HUES64 (cell line): ENCODE measurements around the gene GRK5.

Source experiments
- H3K27ac ChIP-seq: 2 replicates; pipeline ENCODE4 v1.7.0; 2013; ENCODE audit warnings: low read depth, low read length, inconsistent platforms
- H3K27me3 ChIP-seq: 2 replicates; pipeline ENCODE4 v1.6.1; 2013; ENCODE audit warnings: mild to moderate bottlenecking, low read length; ENCODE audit not compliant: insufficient read depth
- H3K36me3 ChIP-seq: 2 replicates; pipeline ENCODE4 v1.6.1; 2013; ENCODE audit warnings: mild to moderate bottlenecking, low read length; ENCODE audit not compliant: insufficient read depth
- H3K4me1 ChIP-seq: 2 replicates; pipeline ENCODE4 v1.6.1; 2013; ENCODE audit warnings: mild to moderate bottlenecking, low read length, moderate library complexity; ENCODE audit not compliant: insufficient read depth
- H3K4me3 ChIP-seq: 2 replicates; pipeline ENCODE4 v1.5.1; 2013; ENCODE audit warnings: mild to moderate bottlenecking, low read length, moderate library complexity
- H3K9ac ChIP-seq: 2 replicates; pipeline ENCODE4 v1.6.1; 2013; ENCODE audit warnings: mild to moderate bottlenecking, low read depth, low read length
- H3K9me3 ChIP-seq: 2 replicates; pipeline ENCODE4 v1.6.1; 2013; ENCODE audit warnings: low read depth, low read length; ENCODE audit not compliant: insufficient read depth
- WGBS: fragments of 150-250, 120-280 bp; methylation state at CpG from one replicate; pipeline ENCODE4 v1.1.7; 2013; ENCODE audit warnings: missing lambda C conversion rate; 5-methylcytosine and 5-hydroxymethylcytosine counted together

GRK5 gene

GRCh38 chr10:119377451-119377957 lies 170.1 kb downstream of the GRK5 start:
- no peak overlapping the region for H3K9ac ChIP-seq
- H3K4me1 ChIP-seq, result no peaks in the 10 kb centered on the region
- no peaks in the 10 kb centered on the region for H3K9me3 ChIP-seq
- H3K27me3 ChIP-seq, result no peaks in the 10 kb centered on the region
- no peak overlapping the region for H3K27ac ChIP-seq
- WGBS, result 84% methylated on average over 4 of the region's 4 CpGs
- H3K36me3 ChIP-seq, result no peaks in the 10 kb centered on the region
- H3K4me3 ChIP-seq, result no peak overlapping the region

DNA sequence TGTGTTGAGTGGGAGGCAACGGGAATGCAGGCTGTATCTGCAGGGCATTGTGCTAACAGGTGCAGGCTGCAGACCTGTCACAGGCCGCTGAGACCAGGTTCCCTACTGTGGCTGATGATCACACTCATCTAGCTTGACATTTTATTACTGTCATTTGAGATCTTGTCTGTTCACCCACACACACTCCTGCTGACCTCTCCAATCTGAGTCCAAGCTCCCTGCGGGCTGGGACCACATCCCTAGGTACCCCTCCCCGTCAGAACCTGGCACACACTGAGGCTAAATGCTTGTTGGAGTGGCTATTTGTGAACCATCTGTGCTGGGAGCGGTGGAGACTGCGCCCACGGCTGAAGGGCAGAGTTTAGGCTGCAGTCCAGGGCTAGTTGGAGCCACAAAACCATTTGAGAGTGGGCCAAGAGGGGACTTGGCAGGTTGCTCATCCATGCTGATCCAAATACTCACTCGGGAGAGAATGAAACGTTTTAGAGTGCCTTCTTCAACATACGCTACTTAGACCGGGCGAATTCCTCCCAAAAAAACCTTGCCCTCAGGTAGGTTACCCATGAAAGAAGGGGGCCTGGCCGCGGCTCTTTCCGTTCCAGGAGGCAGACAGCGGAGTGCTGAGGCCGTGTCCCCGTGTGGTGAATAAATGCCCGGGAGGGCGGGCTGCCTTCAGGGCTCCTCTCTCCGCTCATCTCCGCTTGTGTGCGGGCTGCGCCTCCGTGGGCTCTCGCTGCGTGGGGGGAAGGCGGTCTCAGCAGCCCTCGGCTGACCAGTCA lies 170.8 kb downstream of the GRK5 start:
- Histone ChIP-seq H3K27me3 (no peaks in the 10 kb centered on the region), H3K9me3 (no peaks in the 10 kb centered on the region), H3K4me1 (no peaks in the 10 kb centered on the region), H3K27ac (no peak overlapping the region), H3K36me3 (no peaks in the 10 kb centered on the region), H3K4me3 (no peak overlapping the region), H3K9ac (no peak overlapping the region)
- 89% methylated on average over 29 of the region's 29 CpGs for WGBS

GRCh38 chr10:119378737-119379067 lies 171.3 kb downstream of the GRK5 start:
- Histone ChIP-seq H3K27ac (no peak overlapping the region), H3K9ac (no peak overlapping the region), H3K36me3 (no peaks in the 10 kb centered on the region), H3K4me3 (no peak overlapping the region), H3K9me3 (no peaks in the 10 kb centered on the region), H3K4me1 (no peaks in the 10 kb centered on the region), H3K27me3 (no peaks in the 10 kb centered on the region)
- WGBS, result 90% methylated on average over 8 of the region's 8 CpGs

DNA sequence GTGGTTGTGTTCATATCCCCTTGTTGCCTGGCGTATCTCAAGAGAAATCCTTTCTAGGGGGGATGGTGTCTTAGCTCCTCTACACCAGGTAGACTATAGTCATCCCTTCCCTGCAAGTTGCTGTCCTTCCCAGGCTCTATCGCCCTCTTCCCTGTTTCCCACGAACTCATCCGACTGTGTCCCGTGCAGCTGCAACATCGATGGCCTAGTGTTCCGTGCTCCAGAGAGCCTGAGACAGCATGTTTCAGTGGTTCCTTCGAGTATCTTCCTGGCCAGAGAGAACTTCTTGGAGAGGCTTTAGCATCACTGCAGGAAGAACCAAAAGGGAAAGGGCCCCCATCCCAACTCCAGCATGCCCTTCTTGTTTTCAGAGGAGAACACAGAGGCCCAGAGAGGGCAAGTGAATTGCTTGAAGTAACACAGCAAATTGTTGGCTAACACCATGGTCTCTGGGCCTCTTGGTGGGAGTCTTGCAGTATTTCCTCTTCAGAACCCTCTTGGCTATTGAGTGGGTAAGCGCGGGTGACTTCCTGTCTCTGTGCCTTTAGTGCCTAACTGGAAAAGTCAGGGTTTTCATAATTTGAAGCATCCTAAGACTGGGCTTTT lies 172.2 kb downstream of the GRK5 start:
- WGBS, result 94% methylated on average over 10 of the region's 10 CpGs
- H3K4me3 ChIP-seq, result no peak overlapping the region
- no peaks in the 10 kb centered on the region for H3K9me3 ChIP-seq
- H3K27ac ChIP-seq, result no peak overlapping the region
- no peak overlapping the region for H3K9ac ChIP-seq
- H3K36me3 ChIP-seq, result no peaks in the 10 kb centered on the region
- no peaks in the 10 kb centered on the region for H3K27me3 ChIP-seq
- H3K4me1 ChIP-seq, result no peaks in the 10 kb centered on the region

- no peak overlapping the region for H3K9ac ChIP-seq
- H3K27me3 ChIP-seq, result no peaks in the 10 kb centered on the region
- no peak overlapping the region for H3K27ac ChIP-seq
- no peaks in the 10 kb centered on the region for H3K4me1 ChIP-seq
- H3K9me3 ChIP-seq, result no peaks in the 10 kb centered on the region
- WGBS, result 96% methylated on average over 10 of the region's 11 CpGs
- H3K36me3 ChIP-seq, result no peaks in the 10 kb centered on the region
- H3K4me3 ChIP-seq, result no peak overlapping the region
These were observed 175.9 kb downstream of the GRK5 start for GRCh38 chr10:119383174-119383856.

DNA sequence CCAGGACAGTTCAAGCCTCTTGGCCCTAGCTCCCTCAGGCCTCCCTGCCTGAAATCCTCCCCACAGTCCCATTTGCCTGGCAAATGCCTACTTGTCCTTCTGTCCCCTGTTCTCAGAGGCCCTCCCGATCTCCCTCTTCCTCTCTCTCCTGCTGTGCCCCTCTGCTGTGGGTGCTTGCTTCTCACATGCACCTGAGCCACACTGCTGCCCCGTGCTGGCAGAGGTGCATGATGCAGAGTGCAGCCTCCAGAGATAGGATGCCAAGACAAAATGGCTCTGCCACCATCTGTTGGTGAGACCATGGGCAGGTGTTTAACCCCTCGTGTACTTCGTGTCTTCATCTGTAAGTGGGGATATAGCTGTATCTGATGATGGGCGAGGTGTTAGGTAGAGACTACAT lies 176.8 kb downstream of the GRK5 start:
- 92% methylated on average over 5 of the region's 5 CpGs for WGBS
- Histone ChIP-seq H3K9ac (no peak overlapping the region), H3K27ac (no peak overlapping the region), H3K4me1 (no peaks in the 10 kb centered on the region), H3K27me3 (no peaks in the 10 kb centered on the region), H3K36me3 (no peaks in the 10 kb centered on the region), H3K4me3 (no peak overlapping the region), H3K9me3 (no peaks in the 10 kb centered on the region)

GRCh38 chr10:119386666-119387065 lies 179.3 kb downstream of the GRK5 start:
- no peak overlapping the region for H3K27ac ChIP-seq
- no peak overlapping the region for H3K4me3 ChIP-seq
- no peaks in the 10 kb centered on the region for H3K9me3 ChIP-seq
- 95% methylated on average over 15 of the region's 15 CpGs for WGBS
- H3K4me1 ChIP-seq, result no peaks in the 10 kb centered on the region
- H3K36me3 ChIP-seq, result no peaks in the 10 kb centered on the region
- no peaks in the 10 kb centered on the region for H3K27me3 ChIP-seq
- no peak overlapping the region for H3K9ac ChIP-seq

DNA sequence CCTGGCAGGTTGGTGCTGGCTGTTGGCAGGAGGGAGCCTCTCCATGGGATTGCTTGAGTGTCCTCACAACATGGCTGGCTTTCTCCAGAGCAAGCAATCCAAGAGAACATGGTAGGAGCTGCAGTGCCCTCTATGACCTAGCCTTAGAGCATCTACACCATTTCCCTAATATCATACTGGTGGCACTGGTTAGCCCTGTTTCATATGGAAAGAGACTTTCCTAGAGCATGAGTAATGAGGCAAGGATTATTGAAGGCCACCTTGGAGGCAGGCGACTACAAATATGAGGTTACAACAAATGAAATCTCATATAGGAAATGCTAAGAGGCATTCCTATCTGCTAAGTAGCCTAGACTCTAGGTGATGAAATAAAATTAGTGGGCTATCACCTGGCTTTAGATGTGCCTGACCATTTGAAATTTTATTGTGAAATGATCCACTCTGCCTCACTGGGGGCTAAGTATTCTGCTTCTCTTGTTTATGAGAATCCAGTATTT lies 181.5 kb downstream of the GRK5 start:
- H3K4me1 ChIP-seq, result no peaks in the 10 kb centered on the region
- no peaks in the 10 kb centered on the region for H3K9me3 ChIP-seq
- no peak overlapping the region for H3K4me3 ChIP-seq
- H3K27me3 ChIP-seq, result no peaks in the 10 kb centered on the region
- no peak overlapping the region for H3K9ac ChIP-seq
- 93% methylated on average over 1 of the region's 1 CpG for WGBS
- no peak overlapping the region for H3K27ac ChIP-seq
- H3K36me3 ChIP-seq, result no peaks in the 10 kb centered on the region

- no peak overlapping the region for H3K27ac ChIP-seq
- 86% methylated on average over 13 of the region's 18 CpGs for WGBS
- H3K36me3 ChIP-seq, result no peaks in the 10 kb centered on the region
- no peak overlapping the region for H3K9ac ChIP-seq
- no peaks in the 10 kb centered on the region for H3K4me1 ChIP-seq
- H3K4me3 ChIP-seq, result no peak overlapping the region
- H3K9me3 ChIP-seq, result no peaks in the 10 kb centered on the region
- H3K27me3 ChIP-seq, result no peaks in the 10 kb centered on the region
These were observed 184.3 kb downstream of the GRK5 start for GRCh38 chr10:119391440-119392251.

- H3K27ac ChIP-seq, result no peak overlapping the region
- no peak overlapping the region for H3K4me3 ChIP-seq
- no peaks in the 10 kb centered on the region for H3K36me3 ChIP-seq
- no peak overlapping the region for H3K9ac ChIP-seq
- no peaks in the 10 kb centered on the region for H3K4me1 ChIP-seq
- no peaks in the 10 kb centered on the region for H3K9me3 ChIP-seq
- no peaks in the 10 kb centered on the region for H3K27me3 ChIP-seq
- WGBS, result 40% methylated on average over 13 of the region's 13 CpGs
These were observed 185.6 kb downstream of the GRK5 start for GRCh38 chr10:119393019-119393418.
